Endothelial cell of umbilical vein (primary cell): ENCODE data around the gene CCDC85C. TPM values are rescaled to one million over a fixed set of nuclear protein-coding genes. Genes with fewer than 3 reads are reported as not detected.

Experiments
- BruUV-seq: library from RNA; stranded (reverse); fragments of 400-500 nt; replicated peaks from 2 replicates; lab custom pipeline; 2021; lab: Mats Ljungman, UMichigan
- CTCF ChIA-PET: fragments of 300-600, 350-600 bp; sonication (Branson Sonifier 250); formaldehyde crosslinking; loops from one replicate; lab custom pipeline; 2021; ENCODE audit warnings: antibody characterized with exemption, inconsistent platforms; lab: Charles Lee
- POLR2A ChIA-PET: fragments of 300-600, 350-600 bp; sonication (Branson Sonifier 250); formaldehyde crosslinking; loops from one replicate; lab custom pipeline; 2021; ENCODE audit warnings: antibody characterized with exemption, inconsistent platforms; lab: Charles Lee
- DNase-seq: peaks from one replicate; pipeline ENCODE4 v3.0.0-alpha.2; 2011; ENCODE audit warnings: low read depth, low spot score
- FAIRE-seq: peaks from 2 replicates; lab custom pipeline; 2011; peaks lifted over from hg19 to GRCh38; lab: Jason Lieb, UNC
- H2AFZ ChIP-seq: 2 replicates; pipeline ENCODE4 v1.6.0; 2012; ENCODE audit warnings: low read depth, low read length, control low read depth, inconsistent platforms
- H3K27ac ChIP-seq: 2 replicates; pipeline ENCODE4 v1.5.1; 2011; ENCODE audit warnings: low read depth, mild to moderate bottlenecking, control low read depth, low read length, moderate library complexity; ENCODE audit not compliant: insufficient read depth
- H3K27me3 ChIP-seq, 2 experiments: 2 replicates each; pipeline versions ENCODE4 v1.6.0 to v1.6.1; 2011; ENCODE audit warnings: low read length in 2 of 2, mixed read lengths in 1 of 2; ENCODE audit not compliant: control insufficient read depth in 2 of 2, insufficient read depth in 2 of 2
- H3K36me3 ChIP-seq, 2 experiments: 2 replicates in 1 of 2; 3 replicates in 1 of 2; pipeline ENCODE4 v1.5.1; 2011; ENCODE audit warnings: low read length in 2 of 2, mild to moderate bottlenecking in 1 of 2, moderate library complexity in 1 of 2; ENCODE audit not compliant: control insufficient read depth in 2 of 2, insufficient read depth in 2 of 2; ENCODE audit errors: extremely low read depth in 1 of 2
- H3K4me1 ChIP-seq: 3 replicates; pipeline ENCODE4 v1.5.1; 2011; ENCODE audit warnings: mild to moderate bottlenecking, low read length; ENCODE audit not compliant: control insufficient read depth, insufficient read depth; ENCODE audit errors: extremely low read depth
- H3K4me2 ChIP-seq: 2 replicates; pipeline ENCODE4 v1.6.1; 2011; ENCODE audit warnings: low read length, control low read depth, mixed read lengths; ENCODE audit not compliant: insufficient read depth
- H3K4me3 ChIP-seq, 3 experiments: fragments of 200-600 bp in 1 of 3; sonication (generic), shearing (Covaris generic) in 1 of 3; replicated peaks in 1 of 3; 2 replicates each; pipeline ENCODE4 v1.5.1; 2011 to 2016; ENCODE audit warnings: control low read depth in 3 of 3, low read length in 3 of 3, mild to moderate bottlenecking in 2 of 3, inconsistent platforms in 1 of 3, low read depth in 1 of 3, moderate library complexity in 1 of 3; ENCODE audit not compliant: insufficient read depth in 1 of 3
- H3K79me2 ChIP-seq: 2 replicates; pipeline ENCODE4 v1.6.0; 2012; ENCODE audit warnings: low read length, inconsistent platforms; ENCODE audit not compliant: control insufficient read depth, insufficient read depth
- H3K9ac ChIP-seq: replicated peaks from 2 replicates; pipeline ENCODE3; 2011; ENCODE audit warnings: low read length, control low read depth; ENCODE audit not compliant: insufficient read depth; ENCODE audit errors: extremely low read depth
- H3K9me1 ChIP-seq: replicated peaks from 3 replicates; pipeline ENCODE4 v1.6.0; 2011; ENCODE audit warnings: mild to moderate bottlenecking, low read length; ENCODE audit not compliant: control insufficient read depth, insufficient read depth; ENCODE audit errors: extremely low read depth
- H3K9me3 ChIP-seq: replicated peaks from 2 replicates; pipeline ENCODE4 v1.5.1; 2012; ENCODE audit warnings: low read length, inconsistent platforms; ENCODE audit not compliant: control insufficient read depth, insufficient read depth
- H4K20me1 ChIP-seq: replicated peaks from 2 replicates; pipeline ENCODE3; 2011; ENCODE audit warnings: mild to moderate bottlenecking, low read length; ENCODE audit not compliant: control insufficient read depth, insufficient read depth; ENCODE audit errors: extremely low read depth
- CTCF ChIP-seq, 2 donors: IDR thresholded peaks; 1 replicate in 1 of 2; 2 replicates in 1 of 2; pipeline ENCODE4 v1.5.1; 2011; ENCODE audit warnings: low read length in 2 of 2, mild to moderate bottlenecking in 2 of 2, moderate library complexity in 2 of 2, control low read depth in 1 of 2, inconsistent platforms in 1 of 2, low read depth in 1 of 2; ENCODE audit not compliant: insufficient read depth in 1 of 2; ENCODE audit errors: extremely low read depth in 1 of 2
- EZH2 ChIP-seq: IDR thresholded peaks from 2 replicates; pipeline ENCODE4 v1.6.1; 2012; ENCODE audit warnings: borderline replicate concordance, low read depth, mild to moderate bottlenecking, moderate library complexity, low read length, inconsistent platforms; ENCODE audit not compliant: severe bottlenecking
- FOS ChIP-seq: IDR thresholded peaks from 2 replicates; pipeline ENCODE4 v1.6.1; 2011; ENCODE audit warnings: mild to moderate bottlenecking, low read length, moderate library complexity, borderline replicate concordance; ENCODE audit not compliant: insufficient read depth
- GATA2 ChIP-seq: IDR thresholded peaks from 2 replicates; pipeline ENCODE4 v1.7.0; 2011; ENCODE audit warnings: low read depth, mild to moderate bottlenecking, moderate library complexity, mixed read lengths, low read length; ENCODE audit not compliant: insufficient read length, insufficient read depth
- JUN ChIP-seq: IDR thresholded peaks from 2 replicates; pipeline ENCODE4 v1.6.1; 2011; ENCODE audit warnings: borderline replicate concordance, low read depth; ENCODE audit not compliant: insufficient read length, insufficient read depth
- MAX ChIP-seq: IDR thresholded peaks from 2 replicates; pipeline ENCODE4 v1.6.1; 2011; ENCODE audit not compliant: insufficient read depth, insufficient read length
- MYC ChIP-seq: IDR thresholded peaks from one replicate; pipeline ENCODE4 v1.6.1; 2011; ENCODE audit warnings: mild to moderate bottlenecking, low read depth, low read length
- POLR2A ChIP-seq: IDR thresholded peaks from 2 replicates; pipeline ENCODE4 v1.6.1; 2012; ENCODE audit warnings: low read depth, mild to moderate bottlenecking, control low read depth, low read length
- POLR2AphosphoS5 ChIP-seq: IDR thresholded peaks from 2 replicates; pipeline ENCODE4 v1.6.1; 2012; ENCODE audit warnings: low read depth, mild to moderate bottlenecking, control low read depth, low read length, moderate library complexity; ENCODE audit not compliant: insufficient read depth
- dilution Hi-C: fragments of 300-500 bp; cut with MboI; formaldehyde crosslinking; loops from one replicate; pipeline ENCODE4 v1.15.0; 2019; ENCODE audit warnings: low sequenced_read_pairs; ENCODE audit not compliant: extremely low pct_ligation_motif_present
- intact Hi-C: fragments of 100-400 bp; cut with micrococcal nuclease; formaldehyde crosslinking; loops from one replicate; pipeline ENCODE4 v1.10.0; 2022
- polyA plus RNA-seq, 4 experiments: library from polyadenylated mRNA; depleted of rRNA in 3 of 4; stranded (reverse) in 3 of 4; unstranded in 1 of 4; fragments of >200 nt; gene quantifications; 2 replicates each; pipeline versions ENCODE4 v1.2.1 to v1.2.3, GENCODE V29; 2011 to 2012; ENCODE audit warnings: missing spikeins in 1 of 4
- total RNA-seq: library from RNA; stranded (reverse); gene quantifications from 2 replicates; pipeline ENCODE4 v1.2.3, GENCODE V29; 2021

The CCDC85C gene
- total and polyA plus RNA-seq, 2 donors (not counting 3 experiments of a cell fraction or from before 2014, with no cell fraction given) = 7.5 to 17.8 TPM

GRCh38 chr14:99507860-99508640, 96.0 kb downstream of the CCDC85C start:
- H3K36me3 ChIP-seq = peaks cover 17 to 35% of the 10 kb centered on the region in 2 experiments

More at GRCh38 chr14:99507860-99508640, 96.0 kb downstream of the CCDC85C start:
- FAIRE-seq (no peak), DNase-seq (no peak)
- intact Hi-C loops (no loop called here), dilution Hi-C loops (no loop called here)
- Histone ChIP-seq H3K9me3 (no peaks in the 10 kb centered on the region), H3K9ac (no peak overlapping the region), H3K4me1 (peaks cover 22% of the 10 kb centered on the region), H4K20me1 (no peaks in the 10 kb centered on the region), H3K9me1 (no peaks in the 10 kb centered on the region), H3K27me3 (no peaks in the 10 kb centered on the region), H3K27ac (no peak overlapping the region), H3K4me2 (no peak overlapping the region), H2AFZ (no peak overlapping the region), H3K79me2 (no peaks in the 10 kb centered on the region), H3K4me3 (no peak overlapping the region)
- ChIA-PET CTCF (no interaction called here), POLR2A (no interaction called here)
- no TSS peak for BruUV-seq
- TF ChIP-seq POLR2AphosphoS5 (no peak), CTCF (IDR thresholded peaks at IDR 0.05; ENCODE audit: extremely low read depth in 1 of 2, insufficient read depth in 1 of 2, low read depth in 1 of 2, low read length in 2 of 2) (no peak), MYC (no peak), GATA2 (no peak), FOS (no peak), MAX (no peak), EZH2 (no peak), JUN (no peak), POLR2A (no peak)
